ENCODE data around the gene CLIC1. TPM values are rescaled to one million over a fixed set of nuclear protein-coding genes. Genes with fewer than 3 reads are reported as not detected.

CLIC1 gene
- total RNA-seq, 1 experiment from 2014 or later, result 374 TPM

- peaks cover 7% of the 10 kb centered on the region for H3K36me3 ChIP-seq (ENCODE audit: control insufficient read depth, insufficient read depth, low read length)
- Mint-ChIP-seq H3K36me3 (ENCODE audit: insufficient read depth, unreplicated experiment) (peaks cover 72% of the 10 kb centered on the region), H3K4me3 (ENCODE audit: unreplicated experiment) (peak overlapping the region; percentile 87), H3K27ac (ENCODE audit: unreplicated experiment) (no peak overlapping the region), H3K4me1 (ENCODE audit: low read depth, unreplicated experiment) (peaks cover 18% of the 10 kb centered on the region), H3K9me3 (ENCODE audit: unreplicated experiment) (no peaks in the 10 kb centered on the region), H3K27me3 (ENCODE audit: insufficient read depth, unreplicated experiment) (no peaks in the 10 kb centered on the region)
- H3K4me1 ChIP-seq, result peaks cover 5% of the 10 kb centered on the region; the same call in 1 of the 2 replicates
- ChIA-PET POLR2A (no interaction called here), CTCF (interaction anchor here (2.5 kb wide), 1 partner anchor 42 kb away, joined by 30 read pairs; no protein-coding TSS in a partner anchor)
- TF ChIP-seq, protein P1, sequence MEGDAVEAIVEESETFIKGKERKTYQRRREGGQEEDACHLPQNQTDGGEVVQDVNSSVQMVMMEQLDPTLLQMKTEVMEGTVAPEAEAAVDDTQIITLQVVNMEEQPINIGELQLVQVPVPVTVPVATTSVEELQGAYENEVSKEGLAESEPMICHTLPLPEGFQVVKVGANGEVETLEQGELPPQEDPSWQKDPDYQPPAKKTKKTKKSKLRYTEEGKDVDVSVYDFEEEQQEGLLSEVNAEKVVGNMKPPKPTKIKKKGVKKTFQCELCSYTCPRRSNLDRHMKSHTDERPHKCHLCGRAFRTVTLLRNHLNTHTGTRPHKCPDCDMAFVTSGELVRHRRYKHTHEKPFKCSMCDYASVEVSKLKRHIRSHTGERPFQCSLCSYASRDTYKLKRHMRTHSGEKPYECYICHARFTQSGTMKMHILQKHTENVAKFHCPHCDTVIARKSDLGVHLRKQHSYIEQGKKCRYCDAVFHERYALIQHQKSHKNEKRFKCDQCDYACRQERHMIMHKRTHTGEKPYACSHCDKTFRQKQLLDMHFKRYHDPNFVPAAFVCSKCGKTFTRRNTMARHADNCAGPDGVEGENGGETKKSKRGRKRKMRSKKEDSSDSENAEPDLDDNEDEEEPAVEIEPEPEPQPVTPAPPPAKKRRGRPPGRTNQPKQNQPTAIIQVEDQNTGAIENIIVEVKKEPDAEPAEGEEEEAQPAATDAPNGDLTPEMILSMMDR (IDR thresholded peaks at IDR 0.05; ENCODE audit: insufficient read depth in 1 of 2, low read depth in 1 of 2, low read length in 1 of 2, severe bottlenecking in 1 of 2, unreplicated experiment in 1 of 2), result no peak
- no peak for DNase-seq
- intact Hi-C loops (cut with micrococcal nuclease; ENCODE audit: unreplicated experiment), result no loop called here
- no TSS peak for BruUV-seq (replicated peaks)
- no peak overlapping the region for H3K4me3 ChIP-seq (ENCODE audit: low read depth, low read length)
- H3K9me3 ChIP-seq, result no peaks in the 10 kb centered on the region
- H3K27me3 ChIP-seq (replicated peaks; ENCODE audit: control insufficient read depth, insufficient read depth, low read length), result no peaks in the 10 kb centered on the region
Observed at GRCh38 chr6:31727717-31728671, 8.3 kb downstream of the CLIC1 start.

DNA sequence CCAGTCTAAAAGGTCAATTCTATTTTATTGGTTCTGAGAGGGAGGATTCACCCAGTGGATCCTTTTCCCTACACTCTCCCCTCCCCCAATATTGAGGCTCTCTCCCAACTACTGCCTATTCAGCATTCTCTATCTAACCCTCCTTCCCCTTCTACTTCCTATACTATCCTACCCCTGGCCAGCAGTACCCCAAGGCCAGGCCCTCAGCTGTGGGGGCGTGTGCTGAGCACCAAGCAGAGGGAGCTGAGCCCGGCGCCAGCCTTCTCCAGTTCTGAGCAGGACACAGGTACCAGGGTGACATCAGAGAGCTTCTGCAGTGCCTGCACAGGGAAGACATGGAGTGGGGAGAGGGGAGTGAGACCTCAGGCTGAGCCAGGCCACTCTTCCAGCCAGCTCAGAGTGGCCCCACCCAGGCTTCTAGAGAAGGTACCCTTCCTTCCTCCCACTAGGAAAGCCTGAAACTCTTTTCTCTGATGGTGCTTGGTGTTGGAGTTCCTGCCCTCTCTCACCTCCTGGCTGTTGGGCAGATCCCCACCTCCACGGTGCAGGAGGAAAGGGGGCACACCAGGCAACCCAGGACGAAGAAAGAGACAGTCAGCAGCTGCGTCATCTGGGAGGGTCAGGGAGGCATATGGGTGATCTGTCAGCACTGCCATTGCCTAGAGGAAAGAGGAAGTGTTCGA lies 9.2 kb downstream of the CLIC1 start:
- TF ChIP-seq, protein P1 (IDR thresholded peaks at IDR 0.05; ENCODE audit: insufficient read depth in 1 of 2, low read depth in 1 of 2, low read length in 1 of 2, severe bottlenecking in 1 of 2, unreplicated experiment in 1 of 2), result no peak
- DNase-seq, result no peak
- Mint-ChIP-seq H3K27me3 (ENCODE audit: insufficient read depth, unreplicated experiment) (no peaks in the 10 kb centered on the region), H3K27ac (ENCODE audit: unreplicated experiment) (peak overlapping the region; percentile 5), H3K4me1 (ENCODE audit: low read depth, unreplicated experiment) (peaks cover 18% of the 10 kb centered on the region), H3K9me3 (ENCODE audit: unreplicated experiment) (no peaks in the 10 kb centered on the region), H3K36me3 (ENCODE audit: insufficient read depth, unreplicated experiment) (peaks cover 63% of the 10 kb centered on the region), H3K4me3 (ENCODE audit: unreplicated experiment) (no peak overlapping the region)
- peaks cover 7% of the 10 kb centered on the region for H3K36me3 ChIP-seq (ENCODE audit: control insufficient read depth, insufficient read depth, low read length)
- no peaks in the 10 kb centered on the region for H3K9me3 ChIP-seq
- H3K4me1 ChIP-seq, result peaks cover 5% of the 10 kb centered on the region; the same call in 1 of the 2 replicates
- no peaks in the 10 kb centered on the region for H3K27me3 ChIP-seq (replicated peaks; ENCODE audit: control insufficient read depth, insufficient read depth, low read length)
- BruUV-seq (replicated peaks), result no TSS peak
- no peak overlapping the region for H3K4me3 ChIP-seq (ENCODE audit: low read depth, low read length)
- CTCF ChIA-PET, result no interaction called here
- POLR2A ChIA-PET, result no interaction called here
- intact Hi-C loops (cut with micrococcal nuclease; ENCODE audit: unreplicated experiment), result no loop called here

GRCh38 chr6:31725502-31726350 lies 10.6 kb downstream of the CLIC1 start:
- DNase-seq, result no peak
- no peak overlapping the region for H3K4me3 Mint-ChIP-seq (ENCODE audit: unreplicated experiment)
- no peaks in the 10 kb centered on the region for H3K27me3 ChIP-seq (replicated peaks; ENCODE audit: control insufficient read depth, insufficient read depth, low read length)
- no peaks in the 10 kb centered on the region for H3K27me3 Mint-ChIP-seq (ENCODE audit: insufficient read depth, unreplicated experiment)
- ChIA-PET POLR2A (interaction anchor here (0.5 kb wide), 1 partner anchor 156 kb away, joined by 6 read pairs; no protein-coding TSS in a partner anchor), CTCF (no interaction called here)
- H3K9me3 Mint-ChIP-seq (ENCODE audit: unreplicated experiment), result no peaks in the 10 kb centered on the region
- no TSS peak for BruUV-seq (replicated peaks)
- H3K4me1 Mint-ChIP-seq (ENCODE audit: low read depth, unreplicated experiment), result peaks cover 20% of the 10 kb centered on the region
- intact Hi-C loops (cut with micrococcal nuclease; ENCODE audit: unreplicated experiment), result no loop called here
- peak overlapping the region; percentile 12 for H3K27ac Mint-ChIP-seq (ENCODE audit: unreplicated experiment)
- H3K36me3 Mint-ChIP-seq (ENCODE audit: insufficient read depth, unreplicated experiment), result peaks cover 49% of the 10 kb centered on the region
- no peak overlapping the region for H3K4me3 ChIP-seq (ENCODE audit: low read depth, low read length)
- H3K9me3 ChIP-seq, result no peaks in the 10 kb centered on the region
- peaks cover 5% of the 10 kb centered on the region for H3K36me3 ChIP-seq (ENCODE audit: control insufficient read depth, insufficient read depth, low read length)
- TF ChIP-seq, protein P1 (IDR thresholded peaks at IDR 0.05; ENCODE audit: insufficient read depth in 1 of 2, low read depth in 1 of 2, low read length in 1 of 2, severe bottlenecking in 1 of 2, unreplicated experiment in 1 of 2), result no peak
- peaks cover 9% of the 10 kb centered on the region for H3K4me1 ChIP-seq
